Caco-2 (cell line): ENCODE results near the gene LRFN5. TPM values are rescaled to one million over a fixed set of nuclear protein-coding genes. Genes with fewer than 3 reads are reported as not detected.

Experiments
- BruUV-seq: library from RNA; stranded (reverse); fragments of 400-500 nt; replicated peaks from 2 replicates; lab custom pipeline; 2021; lab: Mats Ljungman, UMichigan
- CTCF ChIA-PET: fragments of 300-600 bp; sonication (Branson Sonifier 250); formaldehyde crosslinking; loops from one replicate; lab custom pipeline; 2022; ENCODE audit warnings: antibody characterized with exemption; lab: Charles Lee
- POLR2A ChIA-PET: fragments of 300-600 bp; sonication (Branson Sonifier 250); formaldehyde crosslinking; loops from one replicate; lab custom pipeline; 2022; ENCODE audit warnings: antibody characterized with exemption; lab: Charles Lee
- DNase-seq, 2 experiments: peaks; one replicate each; pipeline versions ENCODE4 v3.0.0 to v3.0.0-alpha.2; 2020 to 2022
- H3K27me3 ChIP-seq: replicated peaks from 2 replicates; pipeline ENCODE4 v1.6.0; 2011; ENCODE audit warnings: low read length; ENCODE audit not compliant: control insufficient read depth, insufficient read depth
- H3K36me3 ChIP-seq: 2 replicates; pipeline ENCODE4 v1.5.1; 2011; ENCODE audit warnings: low read length; ENCODE audit not compliant: control insufficient read depth, insufficient read depth
- H3K4me1 ChIP-seq: fragments of 250-450 bp; sonication (Bioruptor Pico); 2 replicates; pipeline ENCODE4 v1.5.1; 2020; ENCODE audit warnings: mild to moderate bottlenecking
- H3K4me3 ChIP-seq: 2 replicates; pipeline ENCODE4 v1.5.1; 2011; ENCODE audit warnings: low read depth, mild to moderate bottlenecking, control low read depth, low read length
- H3K9me3 ChIP-seq: fragments of 250-450 bp; sonication (Bioruptor Pico); 2 replicates; pipeline ENCODE4 v1.5.1; 2020; ENCODE audit warnings: mild to moderate bottlenecking, moderate library complexity
- H3K27ac Mint-ChIP-seq: one replicate; pipeline ENCODE4 v1.8.0; 2022; ENCODE audit warnings: mixed read lengths; ENCODE audit not compliant: unreplicated experiment
- H3K27me3 Mint-ChIP-seq: one replicate; pipeline ENCODE4 v1.8.0; 2022; ENCODE audit warnings: mixed read lengths; ENCODE audit not compliant: insufficient read depth, unreplicated experiment
- H3K36me3 Mint-ChIP-seq: one replicate; pipeline ENCODE4 v1.8.0; 2022; ENCODE audit warnings: mild to moderate bottlenecking, mixed read lengths; ENCODE audit not compliant: insufficient read depth, unreplicated experiment
- H3K4me1 Mint-ChIP-seq: one replicate; pipeline ENCODE4 v1.8.0; 2022; ENCODE audit warnings: low read depth, mixed read lengths; ENCODE audit not compliant: unreplicated experiment
- H3K4me3 Mint-ChIP-seq: one replicate; pipeline ENCODE4 v1.8.0; 2022; ENCODE audit warnings: mild to moderate bottlenecking, moderate library complexity, mixed read lengths; ENCODE audit not compliant: unreplicated experiment
- H3K9me3 Mint-ChIP-seq: one replicate; pipeline ENCODE4 v1.8.0; 2022; ENCODE audit warnings: mixed read lengths; ENCODE audit not compliant: unreplicated experiment
- intact Hi-C: fragments of 100-400 bp; cut with micrococcal nuclease; formaldehyde crosslinking; loops from one replicate; pipeline ENCODE4 v1.10.0; 2022; ENCODE audit not compliant: unreplicated experiment
- total RNA-seq: library from RNA; stranded (reverse); gene quantifications from 2 replicates; pipeline ENCODE4 v1.2.3, GENCODE V29; 2022
- TF ChIP-seq, protein P1 (sequence below), 2 experiments: fragments of 200-600 bp in 1 of 2; IDR thresholded peaks; 1 replicate in 1 of 2; 2 replicates in 1 of 2; pipeline versions ENCODE4 v1.5.1 to v1.8.0; 2011 to 2022; ENCODE audit warnings: antibody characterized with exemption in 1 of 2, control low read depth in 1 of 2, inconsistent platforms in 1 of 2, low read depth in 1 of 2, low read length in 1 of 2, mild to moderate bottlenecking in 1 of 2, moderate library complexity in 1 of 2; ENCODE audit not compliant: insufficient read depth in 1 of 2, severe bottlenecking in 1 of 2, unreplicated experiment in 1 of 2

LRFN5 gene
- total RNA-seq, 1 experiment from 2014 or later: not detected

- no peaks in the 10 kb centered on the region for H3K27me3 ChIP-seq
- no peaks in the 10 kb centered on the region for H3K36me3 ChIP-seq
- no TSS peak for BruUV-seq
- H3K9me3 ChIP-seq: no peaks in the 10 kb centered on the region
- TF ChIP-seq, protein P1, sequence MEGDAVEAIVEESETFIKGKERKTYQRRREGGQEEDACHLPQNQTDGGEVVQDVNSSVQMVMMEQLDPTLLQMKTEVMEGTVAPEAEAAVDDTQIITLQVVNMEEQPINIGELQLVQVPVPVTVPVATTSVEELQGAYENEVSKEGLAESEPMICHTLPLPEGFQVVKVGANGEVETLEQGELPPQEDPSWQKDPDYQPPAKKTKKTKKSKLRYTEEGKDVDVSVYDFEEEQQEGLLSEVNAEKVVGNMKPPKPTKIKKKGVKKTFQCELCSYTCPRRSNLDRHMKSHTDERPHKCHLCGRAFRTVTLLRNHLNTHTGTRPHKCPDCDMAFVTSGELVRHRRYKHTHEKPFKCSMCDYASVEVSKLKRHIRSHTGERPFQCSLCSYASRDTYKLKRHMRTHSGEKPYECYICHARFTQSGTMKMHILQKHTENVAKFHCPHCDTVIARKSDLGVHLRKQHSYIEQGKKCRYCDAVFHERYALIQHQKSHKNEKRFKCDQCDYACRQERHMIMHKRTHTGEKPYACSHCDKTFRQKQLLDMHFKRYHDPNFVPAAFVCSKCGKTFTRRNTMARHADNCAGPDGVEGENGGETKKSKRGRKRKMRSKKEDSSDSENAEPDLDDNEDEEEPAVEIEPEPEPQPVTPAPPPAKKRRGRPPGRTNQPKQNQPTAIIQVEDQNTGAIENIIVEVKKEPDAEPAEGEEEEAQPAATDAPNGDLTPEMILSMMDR (IDR thresholded peaks at IDR 0.05; ENCODE audit: insufficient read depth in 1 of 2, low read depth in 1 of 2, low read length in 1 of 2, severe bottlenecking in 1 of 2, unreplicated experiment in 1 of 2): no peak
- no peak for DNase-seq
- intact Hi-C loops: no loop called here
- no peaks in the 10 kb centered on the region for H3K27me3 Mint-ChIP-seq
- peaks cover 4% of the 10 kb centered on the region for H3K36me3 Mint-ChIP-seq
- no peak overlapping the region for H3K27ac Mint-ChIP-seq
- no peak overlapping the region for H3K4me3 Mint-ChIP-seq
- H3K4me1 Mint-ChIP-seq: no peaks in the 10 kb centered on the region
- no peaks in the 10 kb centered on the region for H3K4me1 ChIP-seq
- H3K9me3 Mint-ChIP-seq: no peaks in the 10 kb centered on the region
- ChIA-PET CTCF (no interaction called here), POLR2A (no interaction called here)
- no peak overlapping the region for H3K4me3 ChIP-seq
Observed at GRCh38 chr14:41773536-41774279, 167.0 kb downstream of the LRFN5 start.

GRCh38 chr14:41782511-41782910 is 175.8 kb downstream of the LRFN5 start:
- no peaks in the 10 kb centered on the region for H3K9me3 Mint-ChIP-seq
- H3K27me3 ChIP-seq: no peaks in the 10 kb centered on the region
- no peak overlapping the region for H3K4me3 ChIP-seq
- ChIA-PET POLR2A (no interaction called here), CTCF (interaction anchor here (0.7 kb wide), 1 partner anchor 42 kb away, joined by 4 read pairs; no protein-coding TSS in a partner anchor)
- intact Hi-C loops: no loop called here
- no peaks in the 10 kb centered on the region for H3K27me3 Mint-ChIP-seq
- H3K9me3 ChIP-seq: no peaks in the 10 kb centered on the region
- BruUV-seq: no TSS peak
- no peaks in the 10 kb centered on the region for H3K4me1 Mint-ChIP-seq
- DNase-seq: no peak
- H3K4me3 Mint-ChIP-seq: no peak overlapping the region
- no peaks in the 10 kb centered on the region for H3K36me3 ChIP-seq
- H3K27ac Mint-ChIP-seq: no peak overlapping the region
- H3K4me1 ChIP-seq: no peaks in the 10 kb centered on the region
- no peaks in the 10 kb centered on the region for H3K36me3 Mint-ChIP-seq
- TF ChIP-seq, protein P1 (IDR thresholded peaks at IDR 0.05; ENCODE audit: insufficient read depth in 1 of 2, low read depth in 1 of 2, low read length in 1 of 2, severe bottlenecking in 1 of 2, unreplicated experiment in 1 of 2): no peak

GRCh38 chr14:41783403-41783802 is 176.7 kb downstream of the LRFN5 start:
- Histone ChIP-seq H3K36me3 (no peaks in the 10 kb centered on the region), H3K4me1 (no peaks in the 10 kb centered on the region), H3K4me3 (no peak overlapping the region), H3K27me3 (no peaks in the 10 kb centered on the region), H3K9me3 (no peaks in the 10 kb centered on the region)
- POLR2A ChIA-PET: no interaction called here
- CTCF ChIA-PET: no interaction called here
- no peaks in the 10 kb centered on the region for H3K27me3 Mint-ChIP-seq
- no peak overlapping the region for H3K4me3 Mint-ChIP-seq
- no peaks in the 10 kb centered on the region for H3K9me3 Mint-ChIP-seq
- TF ChIP-seq, protein P1 (IDR thresholded peaks at IDR 0.05; ENCODE audit: insufficient read depth in 1 of 2, low read depth in 1 of 2, low read length in 1 of 2, severe bottlenecking in 1 of 2, unreplicated experiment in 1 of 2): no peak
- intact Hi-C loops: no loop called here
- no TSS peak for BruUV-seq
- no peak for DNase-seq
- H3K27ac Mint-ChIP-seq: no peak overlapping the region
- no peaks in the 10 kb centered on the region for H3K4me1 Mint-ChIP-seq
- H3K36me3 Mint-ChIP-seq: no peaks in the 10 kb centered on the region
